ENCODE measurements around the gene OVOL3. TPM values are rescaled to one million over a fixed set of nuclear protein-coding genes. Genes with fewer than 3 reads are reported as not detected.

OVOL3 gene
- total and polyA plus RNA-seq, 9 donors: not detected

DNA sequence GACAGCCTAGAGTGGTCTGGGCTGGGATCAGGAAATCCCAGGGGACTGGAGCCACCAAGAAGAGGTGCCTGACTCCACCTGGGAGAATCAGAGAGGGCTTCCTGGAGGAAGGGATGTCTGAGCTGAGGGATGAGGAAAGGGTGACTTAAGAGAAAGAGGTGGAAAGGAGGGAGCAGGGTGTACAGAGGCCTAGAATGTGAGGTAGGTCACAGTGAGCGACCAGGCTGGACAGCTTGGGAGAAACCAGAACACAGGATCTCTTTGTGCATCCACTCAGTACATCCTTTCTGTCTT is 5.3 kb downstream of the OVOL3 start:
- intact Hi-C loops (cut with DNase I): no loop called here
- peak overlapping the region; percentile 64 for H3K4me3 ChIP-seq
- WGBS, 3 donors: 86 to 100% (median 91%) methylated on average over 1 of the region's 1 CpG
- H3K4me1 ChIP-seq (ENCODE audit: insufficient read depth): peaks cover 12% of the 10 kb centered on the region
- no peak for TF ChIP-seq POLR2A (IDR thresholded peaks at IDR 0.05)
- no peak for TF ChIP-seq EP300 (IDR thresholded peaks at IDR 0.05)
- TF ChIP-seq, protein P1, sequence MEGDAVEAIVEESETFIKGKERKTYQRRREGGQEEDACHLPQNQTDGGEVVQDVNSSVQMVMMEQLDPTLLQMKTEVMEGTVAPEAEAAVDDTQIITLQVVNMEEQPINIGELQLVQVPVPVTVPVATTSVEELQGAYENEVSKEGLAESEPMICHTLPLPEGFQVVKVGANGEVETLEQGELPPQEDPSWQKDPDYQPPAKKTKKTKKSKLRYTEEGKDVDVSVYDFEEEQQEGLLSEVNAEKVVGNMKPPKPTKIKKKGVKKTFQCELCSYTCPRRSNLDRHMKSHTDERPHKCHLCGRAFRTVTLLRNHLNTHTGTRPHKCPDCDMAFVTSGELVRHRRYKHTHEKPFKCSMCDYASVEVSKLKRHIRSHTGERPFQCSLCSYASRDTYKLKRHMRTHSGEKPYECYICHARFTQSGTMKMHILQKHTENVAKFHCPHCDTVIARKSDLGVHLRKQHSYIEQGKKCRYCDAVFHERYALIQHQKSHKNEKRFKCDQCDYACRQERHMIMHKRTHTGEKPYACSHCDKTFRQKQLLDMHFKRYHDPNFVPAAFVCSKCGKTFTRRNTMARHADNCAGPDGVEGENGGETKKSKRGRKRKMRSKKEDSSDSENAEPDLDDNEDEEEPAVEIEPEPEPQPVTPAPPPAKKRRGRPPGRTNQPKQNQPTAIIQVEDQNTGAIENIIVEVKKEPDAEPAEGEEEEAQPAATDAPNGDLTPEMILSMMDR (IDR thresholded peaks at IDR 0.05): no peak
- peak overlapping the region in 1 of 2 donors; percentile 82 for H3K27ac ChIP-seq
- no peaks in the 10 kb centered on the region for H3K36me3 ChIP-seq
- H3K9me3 ChIP-seq: no peaks in the 10 kb centered on the region
- DNase-seq: no peak
- no peaks in the 10 kb centered on the region for H3K27me3 ChIP-seq

DNA sequence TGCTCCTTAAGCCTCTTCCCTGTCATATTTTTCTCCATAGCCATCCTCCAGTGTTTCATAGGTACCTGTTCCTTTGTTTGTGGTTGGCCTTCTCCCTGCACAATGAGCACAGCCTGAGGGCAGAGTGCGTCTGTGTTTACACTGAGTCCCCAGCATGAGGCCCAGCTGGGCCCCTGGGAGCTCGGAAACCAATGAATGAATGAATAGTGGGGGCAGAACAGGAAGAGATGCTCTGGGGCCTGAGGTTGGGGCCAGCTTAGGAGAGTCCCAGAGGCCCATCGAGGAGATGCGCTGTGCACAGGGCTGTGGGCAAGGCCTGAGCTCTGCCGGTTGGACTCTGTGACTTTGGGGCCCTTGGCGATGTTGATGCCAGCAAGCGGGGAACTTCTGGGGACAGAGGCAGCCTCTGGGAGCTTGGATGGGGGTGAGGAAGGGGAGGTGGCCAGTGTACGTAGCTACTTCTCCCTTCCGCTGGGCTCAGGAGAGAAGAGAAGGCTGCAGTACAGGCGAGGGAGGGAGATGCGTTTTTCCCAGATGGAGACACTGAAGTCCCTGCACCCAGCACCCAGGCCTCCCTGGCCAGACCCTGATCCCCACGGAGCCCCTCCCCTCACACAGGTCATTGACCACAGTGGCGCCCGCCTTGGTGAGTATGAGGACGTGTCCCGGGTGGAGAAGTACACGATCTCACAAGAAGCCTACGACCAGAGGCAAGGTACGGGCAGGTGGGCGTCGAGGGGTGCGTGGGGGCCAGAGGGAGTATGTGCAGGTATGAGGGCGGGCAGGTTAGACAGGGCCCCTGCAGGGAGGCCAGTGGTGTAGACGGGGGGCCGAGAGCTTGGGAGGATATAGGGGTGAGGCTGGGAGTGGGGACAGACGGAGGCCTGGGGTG is 9.4 kb downstream of the OVOL3 start:
- 87 to 90% (median 87%) methylated on average over 26 of the region's 26 CpGs for WGBS, 3 donors
- H3K4me3 ChIP-seq: no peak overlapping the region
- no peaks in the 10 kb centered on the region for H3K36me3 ChIP-seq
- no peaks in the 10 kb centered on the region for H3K9me3 ChIP-seq
- H3K27me3 ChIP-seq: no peaks in the 10 kb centered on the region
- intact Hi-C loops (cut with DNase I): no loop called here
- no peak overlapping the region for H3K27ac ChIP-seq
- H3K4me1 ChIP-seq (ENCODE audit: insufficient read depth): peaks cover 7% of the 10 kb centered on the region
- TF ChIP-seq, protein P1 (IDR thresholded peaks at IDR 0.05): no peak
- TF ChIP-seq EP300 (IDR thresholded peaks at IDR 0.05) (no peak), POLR2A (IDR thresholded peaks at IDR 0.05) (no peak)
- no peak for DNase-seq

DNA sequence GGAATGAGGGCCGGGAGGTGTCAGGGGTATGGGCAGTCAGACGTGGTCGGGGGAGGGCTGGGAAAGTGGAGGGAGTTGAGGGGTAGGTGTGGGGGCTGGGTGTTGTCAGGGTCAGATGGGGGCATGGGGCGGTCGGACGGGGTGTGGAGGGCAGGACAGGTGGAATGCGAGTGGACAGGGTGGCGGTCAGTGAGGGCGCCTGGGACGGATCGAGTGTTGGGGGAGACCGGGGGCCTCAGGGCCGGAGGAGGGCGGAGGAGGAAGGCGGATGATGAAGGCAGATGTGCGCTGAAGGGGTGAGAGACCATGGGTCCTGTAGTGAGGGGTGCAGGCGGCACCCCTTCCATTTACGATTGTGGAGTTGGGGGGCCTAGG is 10.0 kb downstream of the OVOL3 start:
- H3K9me3 ChIP-seq: no peaks in the 10 kb centered on the region
- WGBS, 3 donors: 83 to 92% (median 85%) methylated on average over 18 of the region's 18 CpGs
- H3K27ac ChIP-seq: no peak overlapping the region
- no peaks in the 10 kb centered on the region for H3K27me3 ChIP-seq
- TF ChIP-seq, protein P1 (IDR thresholded peaks at IDR 0.05): no peak
- no peak for TF ChIP-seq POLR2A (IDR thresholded peaks at IDR 0.05)
- TF ChIP-seq EP300 (IDR thresholded peaks at IDR 0.05): no peak
- DNase-seq: no peak
- H3K36me3 ChIP-seq: no peaks in the 10 kb centered on the region
- H3K4me3 ChIP-seq: no peak overlapping the region
- peaks cover 5% of the 10 kb centered on the region for H3K4me1 ChIP-seq (ENCODE audit: insufficient read depth)
- intact Hi-C loops (cut with DNase I): no loop called here

DNA sequence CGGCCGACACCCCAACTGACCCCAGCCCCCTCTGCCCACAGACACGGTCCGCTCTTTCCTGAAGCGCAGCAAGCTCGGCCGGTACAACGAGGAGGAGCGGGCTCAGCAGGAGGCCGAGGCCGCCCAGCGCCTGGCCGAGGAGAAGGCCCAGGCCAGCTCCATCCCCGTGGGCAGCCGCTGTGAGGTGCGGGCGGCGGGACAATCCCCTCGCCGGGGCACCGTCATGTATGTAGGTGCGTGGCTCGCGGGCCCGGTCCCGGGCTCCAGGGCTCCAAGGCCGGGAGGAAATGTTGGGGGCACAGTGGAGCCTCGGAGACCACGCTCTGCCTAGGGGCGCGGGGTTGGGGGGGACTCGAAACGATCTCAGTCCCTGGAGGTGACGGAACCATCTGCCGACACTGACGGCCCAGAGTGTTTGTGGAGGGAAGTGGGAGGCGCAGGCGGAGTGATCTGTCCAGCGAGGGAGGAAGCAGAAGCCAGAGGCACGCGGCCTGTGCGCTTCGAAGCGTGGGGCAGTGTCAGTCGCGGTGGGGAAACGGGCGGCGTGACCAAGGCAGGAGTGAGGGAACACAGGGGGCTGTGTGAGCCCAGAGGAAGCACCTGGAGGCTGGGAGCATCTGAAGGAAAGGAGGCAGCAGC is 10.7 kb downstream of the OVOL3 start:
- TF ChIP-seq, protein P1 (IDR thresholded peaks at IDR 0.05): no peak
- no peak for TF ChIP-seq EP300 (IDR thresholded peaks at IDR 0.05)
- no peak for TF ChIP-seq POLR2A (IDR thresholded peaks at IDR 0.05)
- Histone ChIP-seq H3K4me3 (no peak overlapping the region), H3K36me3 (no peaks in the 10 kb centered on the region), H3K9me3 (no peaks in the 10 kb centered on the region), H3K4me1 (ENCODE audit: insufficient read depth) (peaks cover 2% of the 10 kb centered on the region), H3K27ac (no peak overlapping the region), H3K27me3 (no peaks in the 10 kb centered on the region)
- intact Hi-C loops (cut with DNase I): no loop called here
- WGBS, 3 donors: 84 to 85% (median 85%) methylated on average over 49 of the region's 49 CpGs
- DNase-seq: no peak
